Dendritic cell treated with granulocyte-macrophage colony-stimulating factor and Interleukin-4, amounts not matched to agents 40 ng/mL and 50 ng/mL, for 4 days (primary cell): ENCODE measurements around the gene SPRYD3.

Source experiments
- H3K27ac Mint-ChIP-seq: one replicate; pipeline ENCODE4 v1.8.0; 2022; ENCODE audit warnings: mild to moderate bottlenecking, mixed read lengths
- H3K27me3 Mint-ChIP-seq: one replicate; pipeline ENCODE4 v1.8.0; 2022; ENCODE audit warnings: mild to moderate bottlenecking, mixed read lengths
- H3K36me3 Mint-ChIP-seq: one replicate; pipeline ENCODE4 v1.8.0; 2022; ENCODE audit warnings: low read depth, mixed read lengths
- H3K4me1 Mint-ChIP-seq: one replicate; pipeline ENCODE4 v1.8.0; 2022; ENCODE audit warnings: low read depth, mixed read lengths
- H3K4me3 Mint-ChIP-seq: one replicate; pipeline ENCODE4 v1.8.0; 2022; ENCODE audit warnings: mild to moderate bottlenecking, moderate library complexity, mixed read lengths
- H3K9me3 Mint-ChIP-seq: one replicate; pipeline ENCODE4 v1.8.0; 2022; ENCODE audit warnings: mixed read lengths
- intact Hi-C: fragments of 100-400 bp; cut with micrococcal nuclease; formaldehyde crosslinking; loops from one replicate; pipeline ENCODE4 v1.15.0; 2022

Gene SPRYD3

DNA sequence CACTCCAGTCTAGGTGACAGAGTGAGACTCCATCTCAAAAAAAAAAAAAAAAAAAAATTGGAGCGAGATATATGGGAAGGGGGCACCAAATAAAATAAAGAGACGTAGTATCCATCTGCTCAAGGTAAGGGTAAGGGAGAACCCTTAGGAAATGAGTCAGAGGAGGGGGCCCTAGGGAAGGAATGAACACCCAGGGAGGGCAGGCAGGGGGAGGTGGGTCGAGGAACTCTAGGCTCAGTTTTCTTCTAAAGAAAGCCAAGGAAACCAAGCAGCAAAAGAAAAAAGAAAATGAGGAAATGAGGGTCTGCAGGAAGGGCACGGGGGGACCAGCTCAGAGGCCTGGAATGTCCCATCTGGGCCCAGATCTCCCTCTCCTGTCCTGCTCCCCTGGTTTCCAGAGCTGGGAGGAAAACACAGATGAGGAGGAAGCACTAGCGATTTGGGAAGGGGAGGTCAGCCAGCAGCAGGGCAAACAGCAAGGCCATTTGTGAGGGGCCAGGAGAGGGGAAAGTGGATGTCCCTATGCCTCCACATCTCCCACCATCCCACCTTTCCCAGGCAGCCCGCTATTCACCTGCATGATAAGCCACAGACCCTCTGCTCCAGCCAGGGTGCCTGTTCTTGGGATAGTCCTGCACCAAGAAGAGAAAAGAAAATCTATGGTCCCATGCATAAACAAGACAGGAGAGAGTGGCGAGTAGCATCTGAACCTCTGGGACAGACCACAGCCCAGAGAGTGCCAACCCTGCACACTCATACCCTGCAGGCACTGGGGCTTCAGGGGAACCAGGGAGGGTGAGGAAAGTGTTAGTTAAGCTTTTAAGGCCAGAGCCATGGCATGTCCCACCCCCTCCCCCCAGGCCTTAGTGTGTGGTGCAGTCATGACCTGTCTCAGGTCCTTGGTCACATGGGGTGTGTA is 11.9 kb downstream of the SPRYD3 start:
- Mint-ChIP-seq H3K9me3 (no peaks in the 10 kb centered on the region), H3K27ac (no peak overlapping the region), H3K4me3 (no peak overlapping the region), H3K36me3 (peaks cover 93% of the 10 kb centered on the region), H3K4me1 (peaks cover 42% of the 10 kb centered on the region), H3K27me3 (peaks cover 2% of the 10 kb centered on the region)
- intact Hi-C loops, result loop anchor here (2.0 kb wide), 1 partner anchor 129 kb away; no protein-coding TSS in a partner anchor

DNA sequence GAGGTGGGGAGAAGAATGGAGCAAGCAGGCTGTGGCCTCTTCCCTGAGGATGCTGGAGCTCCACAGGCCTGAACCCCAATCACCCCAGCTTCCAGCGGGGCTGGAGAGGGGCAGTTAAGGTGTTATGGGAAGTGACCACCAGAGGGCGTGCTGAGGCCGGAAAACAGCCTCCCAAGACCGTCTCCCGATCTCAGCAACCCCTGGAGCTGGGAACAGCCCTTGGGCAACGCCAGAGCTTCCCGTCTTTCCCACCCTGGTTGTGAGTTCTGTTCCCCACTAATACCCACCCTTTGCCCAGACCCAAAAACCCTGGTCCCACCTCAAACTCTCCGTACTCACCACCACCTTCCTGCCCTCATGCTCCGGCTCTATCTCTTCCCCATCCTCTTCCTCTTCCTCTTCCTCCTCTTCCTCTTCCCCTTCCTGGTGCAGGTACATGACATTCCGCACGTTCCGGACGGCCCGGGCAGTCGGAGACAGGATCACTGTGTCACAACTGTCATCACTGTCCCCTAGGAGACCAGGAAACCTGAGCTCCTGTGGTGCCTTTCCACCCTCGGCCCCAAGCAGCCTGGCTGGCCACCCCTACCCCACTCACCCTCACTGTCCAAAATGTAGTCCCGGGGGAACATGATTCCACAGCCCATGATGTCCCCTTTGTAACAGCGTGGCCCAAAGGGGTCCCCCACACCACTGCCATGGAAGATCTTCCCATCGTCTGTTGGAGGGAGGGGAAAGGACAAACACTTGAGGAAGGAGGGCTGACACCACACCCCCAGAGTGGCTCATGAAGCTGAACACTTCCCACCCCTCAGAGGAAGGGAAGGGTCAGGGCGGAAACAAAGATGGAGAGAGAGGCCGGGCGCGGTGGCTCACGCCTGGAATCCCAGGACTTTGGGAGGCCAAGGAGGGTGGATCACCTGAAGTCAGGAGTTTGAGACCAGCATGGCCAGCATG is 12.9 kb downstream of the SPRYD3 start:
- Mint-ChIP-seq H3K9me3 (no peaks in the 10 kb centered on the region), H3K27me3 (peaks cover 10% of the 10 kb centered on the region), H3K36me3 (peaks cover 83% of the 10 kb centered on the region), H3K27ac (no peak overlapping the region), H3K4me3 (no peak overlapping the region), H3K4me1 (peaks cover 31% of the 10 kb centered on the region)
- intact Hi-C loops, result loop anchor here (1.0 to 2.0 kb wide), 2 partner anchors 33 to 131 kb away; no protein-coding TSS in a partner anchor

DNA sequence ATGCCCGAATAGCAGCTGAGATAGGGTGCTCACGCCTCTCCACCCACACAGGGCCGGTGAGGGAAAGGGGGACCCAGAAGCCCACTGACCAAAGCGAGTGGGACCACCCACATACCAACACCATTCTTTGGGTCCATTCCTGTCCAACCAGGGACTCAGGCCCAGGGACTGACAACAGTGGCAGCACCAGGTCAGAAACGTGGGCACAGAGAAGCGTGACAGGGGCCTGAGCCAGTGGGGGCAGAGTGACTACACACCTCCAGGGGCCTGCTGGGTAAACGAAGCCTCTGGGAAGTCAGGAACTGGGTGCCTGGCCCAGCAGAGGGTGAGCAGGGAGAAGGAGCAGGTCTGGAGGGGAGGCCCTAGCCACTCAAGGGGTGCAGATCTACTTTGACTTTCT is 13.7 kb downstream of the SPRYD3 start:
- H3K4me3 Mint-ChIP-seq, result no peak overlapping the region
- H3K36me3 Mint-ChIP-seq, result peaks cover 75% of the 10 kb centered on the region
- peaks cover 14% of the 10 kb centered on the region for H3K27me3 Mint-ChIP-seq
- no peak overlapping the region for H3K27ac Mint-ChIP-seq
- intact Hi-C loops, result no loop called here
- H3K9me3 Mint-ChIP-seq, result no peaks in the 10 kb centered on the region
- peaks cover 23% of the 10 kb centered on the region for H3K4me1 Mint-ChIP-seq

DNA sequence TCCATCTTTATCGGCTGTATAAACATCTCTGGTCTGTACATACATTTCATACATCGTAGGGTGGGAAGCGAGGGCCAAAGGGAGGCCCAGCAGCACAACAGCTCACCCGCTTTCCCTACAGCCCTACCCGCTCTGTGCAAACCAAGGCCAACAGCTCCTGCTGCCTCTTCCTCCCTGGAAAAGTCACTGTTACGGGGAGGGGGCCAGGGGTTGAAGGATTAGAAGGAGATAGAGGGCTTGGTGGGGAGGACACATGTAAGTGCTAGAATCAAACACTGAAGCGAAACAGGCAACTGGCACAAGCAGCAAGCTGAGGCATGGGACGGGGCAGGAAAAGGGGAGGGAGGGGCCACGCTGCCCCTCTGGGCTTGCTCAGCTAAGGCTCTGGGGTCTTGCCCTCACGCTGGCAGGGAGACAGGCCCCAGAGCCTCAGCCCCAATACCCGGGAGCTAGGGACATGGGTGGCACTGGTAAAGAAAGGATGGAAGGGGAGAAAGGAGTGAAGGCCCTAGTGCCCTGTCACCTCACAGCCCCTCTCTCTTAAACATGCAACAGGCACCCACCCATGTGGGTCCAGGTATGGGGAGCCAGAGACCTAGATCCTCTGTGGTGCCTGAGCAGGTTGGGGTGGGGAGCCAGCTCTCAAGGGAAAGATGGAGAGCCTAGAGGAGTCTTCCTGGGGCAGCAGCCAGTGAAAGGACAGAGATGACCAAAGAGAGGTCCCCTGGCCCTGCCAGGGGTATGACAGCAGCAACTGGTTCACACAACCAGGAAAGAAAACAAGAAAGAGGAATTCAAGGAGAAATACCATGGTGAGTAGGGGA is 14.4 kb downstream of the SPRYD3 start:
- Mint-ChIP-seq H3K9me3 (no peaks in the 10 kb centered on the region), H3K4me3 (no peak overlapping the region), H3K4me1 (peaks cover 21% of the 10 kb centered on the region), H3K27ac (no peak overlapping the region), H3K36me3 (peaks cover 69% of the 10 kb centered on the region), H3K27me3 (peaks cover 19% of the 10 kb centered on the region)
- intact Hi-C loops, result no loop called here

DNA sequence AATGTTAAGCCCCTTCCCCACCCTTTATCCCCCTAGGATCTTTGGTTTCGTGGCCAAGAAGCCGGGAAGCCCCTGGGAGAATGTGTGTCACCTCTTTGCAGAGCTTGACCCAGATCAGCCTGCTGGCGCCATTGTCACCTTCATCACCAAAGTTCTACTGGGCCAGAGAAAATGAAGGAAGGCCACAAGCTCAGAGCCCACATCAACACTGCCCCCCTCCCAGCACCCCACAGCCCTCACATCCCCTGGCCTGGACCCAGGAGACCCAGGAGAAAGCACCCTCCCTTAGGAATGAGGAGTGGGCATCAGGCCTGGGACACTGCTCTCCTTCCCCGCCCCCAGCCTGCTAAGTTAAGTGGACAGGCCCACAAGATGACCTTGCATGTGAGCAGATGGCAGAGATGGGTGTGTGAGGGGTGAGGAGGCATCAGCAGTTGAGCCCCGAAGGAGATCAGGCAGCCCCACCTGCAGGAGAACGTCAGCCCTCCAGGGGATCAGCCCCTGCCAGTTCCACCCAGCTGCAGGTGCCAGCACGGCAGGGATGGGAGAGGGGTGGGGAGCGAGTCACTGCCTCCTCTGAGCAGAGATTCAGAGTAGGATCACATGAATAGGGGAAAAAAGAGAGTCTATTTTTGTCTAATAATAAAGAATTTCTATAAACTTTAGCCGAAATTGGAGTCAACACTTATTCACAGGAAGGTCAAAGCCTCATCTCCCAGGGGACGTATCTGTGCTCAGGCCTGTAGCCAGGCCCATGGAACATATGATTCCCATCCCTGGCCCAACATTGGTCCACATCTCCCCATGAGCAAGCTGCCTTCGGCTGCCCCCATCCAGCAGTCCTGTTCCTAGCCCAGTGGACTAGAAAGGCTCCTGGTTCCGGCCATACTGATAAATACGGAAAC is 15.2 kb downstream of the SPRYD3 start:
- no peaks in the 10 kb centered on the region for H3K9me3 Mint-ChIP-seq
- peaks cover 60% of the 10 kb centered on the region for H3K36me3 Mint-ChIP-seq
- H3K4me3 Mint-ChIP-seq, result no peak overlapping the region
- intact Hi-C loops, result no loop called here
- H3K27me3 Mint-ChIP-seq, result peaks cover 22% of the 10 kb centered on the region
- peaks cover 15% of the 10 kb centered on the region for H3K4me1 Mint-ChIP-seq
- no peak overlapping the region for H3K27ac Mint-ChIP-seq

DNA sequence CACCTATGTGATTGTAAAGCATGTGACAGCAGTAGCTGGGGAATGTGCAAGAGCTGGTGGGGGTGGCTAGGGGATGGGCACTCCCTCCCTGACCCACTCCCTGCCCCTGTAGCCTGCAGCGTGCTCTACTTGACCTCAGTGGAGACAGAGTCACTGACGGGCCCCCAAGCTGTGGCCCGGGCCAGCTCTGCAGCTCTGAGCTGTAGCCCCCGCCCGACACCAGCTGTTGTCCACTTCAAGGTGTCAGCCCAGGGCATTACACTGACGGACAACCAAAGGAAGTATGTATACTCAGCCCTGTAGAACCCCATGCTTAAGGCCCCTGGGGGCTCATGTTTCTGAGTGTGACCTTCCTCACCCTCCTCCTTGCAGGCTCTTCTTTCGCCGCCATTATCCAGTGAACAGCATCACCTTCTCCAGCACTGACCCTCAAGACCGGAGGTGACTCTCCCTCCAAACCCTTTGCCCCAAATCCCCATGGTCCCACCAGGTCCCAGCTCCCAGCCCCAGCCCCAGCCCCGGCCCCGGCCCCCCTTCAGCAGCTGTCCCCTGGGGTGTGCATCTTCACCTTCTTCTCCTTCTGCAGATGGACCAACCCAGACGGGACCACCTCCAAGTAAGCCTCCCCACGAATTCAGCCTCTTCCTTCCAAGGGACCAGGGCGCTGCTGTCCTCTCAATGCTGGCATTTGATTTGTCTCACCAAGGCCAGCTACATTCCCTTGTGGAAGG is 16.0 kb downstream of the SPRYD3 start:
- Mint-ChIP-seq H3K36me3 (peaks cover 52% of the 10 kb centered on the region), H3K9me3 (no peaks in the 10 kb centered on the region), H3K27me3 (peaks cover 22% of the 10 kb centered on the region), H3K4me3 (no peak overlapping the region), H3K27ac (no peak overlapping the region), H3K4me1 (peaks cover 9% of the 10 kb centered on the region)
- intact Hi-C loops, result no loop called here

DNA sequence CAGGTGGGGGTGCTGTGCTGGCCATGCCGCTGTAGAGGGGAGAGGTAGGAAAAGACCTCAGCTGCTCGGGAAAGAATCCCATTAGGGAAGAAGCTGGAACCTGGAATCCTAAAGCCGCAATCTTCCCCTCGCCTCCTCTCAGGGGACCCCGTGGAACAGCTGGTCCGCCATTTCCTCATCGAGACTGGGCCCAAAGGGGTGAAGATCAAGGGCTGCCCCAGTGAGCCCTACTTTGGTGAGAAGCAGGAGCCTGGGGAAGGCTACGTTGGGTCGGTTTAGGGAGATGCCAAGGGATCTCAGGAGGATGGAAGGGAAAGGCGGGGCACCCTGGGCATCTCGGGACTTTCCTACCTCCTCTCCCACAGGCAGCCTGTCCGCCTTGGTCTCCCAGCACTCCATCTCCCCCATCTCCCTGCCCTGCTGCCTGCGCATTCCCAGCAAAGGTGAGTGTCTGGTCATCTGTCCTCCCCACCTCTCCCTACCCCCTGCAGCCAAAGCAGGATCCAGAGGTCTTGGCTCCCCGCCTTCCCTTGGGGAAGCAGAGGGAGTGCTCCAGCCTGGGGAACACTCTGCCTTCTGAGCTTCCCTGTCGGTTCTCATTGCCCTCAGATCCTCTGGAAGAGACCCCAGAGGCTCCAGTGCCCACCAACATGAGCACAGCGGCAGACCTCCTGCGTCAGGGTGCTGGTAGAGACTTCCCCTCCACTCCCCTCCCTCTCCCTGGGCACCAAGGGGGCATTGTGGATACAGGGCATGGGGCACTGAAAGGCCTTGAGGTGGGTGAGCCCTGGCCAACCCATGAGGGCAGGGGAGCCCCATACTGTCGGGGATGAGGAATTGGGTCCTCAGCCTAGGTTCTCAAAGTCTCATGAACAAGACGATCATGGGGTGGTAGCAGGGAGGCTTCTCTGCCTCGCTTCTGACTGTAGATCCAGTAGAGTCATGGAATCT is 16.9 kb downstream of the SPRYD3 start:
- H3K9me3 Mint-ChIP-seq, result no peaks in the 10 kb centered on the region
- H3K27ac Mint-ChIP-seq, result peak overlapping the region; percentile 14
- intact Hi-C loops, result no loop called here
- H3K4me3 Mint-ChIP-seq, result no peak overlapping the region
- peaks cover 9% of the 10 kb centered on the region for H3K4me1 Mint-ChIP-seq
- peaks cover 27% of the 10 kb centered on the region for H3K27me3 Mint-ChIP-seq
- H3K36me3 Mint-ChIP-seq, result peaks cover 44% of the 10 kb centered on the region

DNA sequence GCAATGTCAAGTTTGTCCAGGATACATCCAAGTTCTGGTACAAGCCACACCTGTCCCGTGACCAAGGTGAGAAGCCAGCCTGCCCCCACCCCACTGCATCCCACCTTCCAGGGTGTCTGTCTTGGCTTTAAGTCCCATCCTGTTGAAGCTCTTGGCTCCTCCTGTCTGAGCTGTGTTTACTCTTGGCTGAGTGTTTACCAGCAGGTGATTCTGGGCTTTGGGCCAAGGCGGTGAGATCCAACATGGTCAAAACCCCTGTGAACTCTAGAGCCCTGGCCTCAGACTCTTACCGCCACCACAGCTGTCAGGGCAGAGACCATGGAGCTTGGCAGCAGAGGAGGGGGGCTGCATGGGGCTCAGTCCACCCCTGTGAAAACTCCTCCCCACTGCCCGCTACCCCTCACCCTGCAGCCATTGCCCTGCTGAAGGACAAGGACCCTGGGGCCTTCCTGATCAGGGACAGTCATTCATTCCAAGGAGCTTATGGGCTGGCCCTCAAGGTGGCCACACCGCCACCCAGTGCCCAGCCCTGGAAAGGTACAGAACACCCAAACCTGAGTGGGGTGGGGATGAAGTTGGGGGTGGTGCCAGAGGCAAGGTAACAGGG is 17.7 kb downstream of the SPRYD3 start:
- Mint-ChIP-seq H3K9me3 (no peaks in the 10 kb centered on the region), H3K36me3 (peaks cover 36% of the 10 kb centered on the region), H3K27ac (peak overlapping the region; percentile 14), H3K4me1 (peaks cover 8% of the 10 kb centered on the region), H3K4me3 (no peak overlapping the region), H3K27me3 (peaks cover 29% of the 10 kb centered on the region)
- intact Hi-C loops, result no loop called here

DNA sequence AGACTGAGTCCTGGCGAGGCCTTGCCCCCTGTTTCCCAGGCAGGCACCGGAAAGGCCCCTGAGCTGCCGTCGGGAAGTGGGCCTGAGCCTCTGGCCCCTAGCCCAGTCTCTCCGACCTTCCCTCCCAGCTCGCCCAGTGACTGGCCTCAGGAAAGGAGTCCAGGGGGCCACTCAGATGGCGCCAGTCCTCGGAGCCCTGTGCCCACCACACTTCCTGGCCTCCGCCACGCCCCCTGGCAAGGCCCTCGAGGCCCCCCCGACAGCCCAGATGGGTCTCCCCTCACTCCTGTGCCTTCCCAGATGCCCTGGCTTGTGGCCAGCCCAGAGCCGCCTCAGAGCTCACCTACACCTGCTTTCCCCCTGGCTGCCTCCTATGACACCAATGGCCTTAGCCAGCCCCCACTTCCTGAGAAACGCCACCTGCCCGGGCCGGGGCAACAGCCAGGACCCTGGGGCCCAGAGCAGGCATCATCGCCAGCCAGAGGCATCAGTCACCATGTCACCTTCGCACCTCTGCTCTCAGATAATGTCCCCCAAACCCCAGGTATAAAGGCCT is 18.4 kb downstream of the SPRYD3 start:
- H3K9me3 Mint-ChIP-seq, result no peaks in the 10 kb centered on the region
- H3K4me3 Mint-ChIP-seq, result no peak overlapping the region
- peaks cover 29% of the 10 kb centered on the region for H3K36me3 Mint-ChIP-seq
- H3K27me3 Mint-ChIP-seq, result peaks cover 29% of the 10 kb centered on the region
- no peak overlapping the region for H3K27ac Mint-ChIP-seq
- H3K4me1 Mint-ChIP-seq, result peaks cover under 1% of the 10 kb centered on the region
- intact Hi-C loops, result no loop called here

DNA sequence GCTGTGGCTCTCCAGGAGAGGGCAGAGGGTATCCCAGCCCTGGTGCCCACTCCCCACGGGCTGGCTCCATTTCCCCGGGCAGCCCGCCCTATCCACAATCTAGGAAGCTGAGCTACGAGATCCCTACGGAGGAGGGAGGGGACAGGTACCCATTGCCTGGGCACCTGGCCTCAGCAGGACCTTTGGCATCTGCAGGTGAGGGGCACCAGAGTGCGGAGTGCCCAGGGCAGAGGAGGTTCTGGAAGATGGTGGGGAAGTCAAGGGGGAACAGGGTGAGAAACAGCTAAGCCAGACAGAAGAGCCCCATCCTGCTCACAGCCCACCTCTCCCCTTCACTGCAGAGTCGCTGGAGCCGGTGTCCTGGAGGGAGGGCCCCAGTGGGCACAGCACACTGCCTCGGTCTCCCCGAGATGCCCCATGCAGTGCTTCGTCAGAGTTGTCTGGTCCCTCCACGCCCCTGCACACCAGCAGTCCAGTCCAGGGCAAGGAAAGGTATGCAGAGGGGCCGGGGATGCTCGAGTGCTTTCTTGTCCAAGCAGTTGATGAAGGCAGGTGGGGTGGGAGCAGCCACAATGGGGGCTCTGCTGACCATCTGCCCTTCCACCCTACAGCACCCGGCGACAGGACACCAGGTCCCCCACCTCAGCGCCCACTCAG is 19.0 kb downstream of the SPRYD3 start:
- intact Hi-C loops, result no loop called here
- peaks cover 34% of the 10 kb centered on the region for H3K27me3 Mint-ChIP-seq
- H3K9me3 Mint-ChIP-seq, result no peaks in the 10 kb centered on the region
- peaks cover 23% of the 10 kb centered on the region for H3K36me3 Mint-ChIP-seq
- H3K4me3 Mint-ChIP-seq, result no peak overlapping the region
- no peaks in the 10 kb centered on the region for H3K4me1 Mint-ChIP-seq
- H3K27ac Mint-ChIP-seq, result no peak overlapping the region
